SJCRH30 (cell line): ENCODE measurements around the gene MYH14. TPM values are rescaled to one million over a fixed set of nuclear protein-coding genes. Genes with fewer than 3 reads are reported as not detected.
A peak's percentile ranks its signal among the peaks of the same experiment; 100 is the strongest.
"Not testable (repeated sequence)": the region's sequence is repeated elsewhere in the genome, so short reads cannot be mapped to it uniquely, and the experiment has no call there.

Experiments used
- DNase-seq, 2 experiments: peaks; one replicate each; pipeline ENCODE4 v3.0.0-alpha.2; 2015 to 2020
- H3K27ac ChIP-seq: fragments of 250-450 bp; sonication (Bioruptor Pico); 2 replicates; pipeline ENCODE4 v1.5.1; 2020; ENCODE audit warnings: mild to moderate bottlenecking, moderate library complexity
- H3K27me3 ChIP-seq: fragments of 250-450 bp; sonication (Bioruptor Pico); 2 replicates; pipeline ENCODE4 v1.5.1; 2020; ENCODE audit warnings: mild to moderate bottlenecking, moderate library complexity
- H3K36me3 ChIP-seq: fragments of 250-450 bp; sonication (Bioruptor Pico); 2 replicates; pipeline ENCODE4 v1.5.1; 2020; ENCODE audit warnings: mild to moderate bottlenecking, moderate library complexity
- H3K4me1 ChIP-seq: fragments of 250-450 bp; sonication (Bioruptor Pico); 2 replicates; pipeline ENCODE4 v1.5.1; 2020; ENCODE audit warnings: mild to moderate bottlenecking, moderate library complexity
- H3K4me3 ChIP-seq: fragments of 250-450 bp; sonication (Bioruptor Pico); 2 replicates; pipeline ENCODE4 v1.5.1; 2020; ENCODE audit warnings: mild to moderate bottlenecking, moderate library complexity
- H3K9me3 ChIP-seq: fragments of 250-450 bp; sonication (Bioruptor Pico); replicated peaks from 2 replicates; pipeline ENCODE4 v1.5.1; 2020; ENCODE audit warnings: mild to moderate bottlenecking, moderate library complexity
- total RNA-seq: library from RNA; depleted of rRNA; stranded (reverse); fragments of >200 nt; shearing (Covaris generic); gene quantifications from 2 replicates; pipeline ENCODE4 v1.2.3, GENCODE V29; 2014

The MYH14 gene
- total RNA-seq, 1 experiment from 2014 or later, result 25.7 TPM

- H3K4me3 ChIP-seq, result no peak overlapping the region
- H3K4me1 ChIP-seq, result no peaks in the 10 kb centered on the region
- H3K9me3 ChIP-seq, result 0 out of 2 replicates have a peak, but pooled peaks cover 3% of the 10 kb centered on the region
- H3K36me3 ChIP-seq, result peaks cover 34% of the 10 kb centered on the region
- no peak overlapping the region for H3K27ac ChIP-seq
- no peaks in the 10 kb centered on the region for H3K27me3 ChIP-seq
- no peak for DNase-seq
These were observed 21.7 kb downstream of the MYH14 start for GRCh38 chr19:50224986-50225747.

- Histone ChIP-seq H3K27ac (no peak overlapping the region), H3K4me1 (no peaks in the 10 kb centered on the region)
These were observed 23.1 kb downstream of the MYH14 start for GRCh38 chr19:50226536-50226935.

DNA sequence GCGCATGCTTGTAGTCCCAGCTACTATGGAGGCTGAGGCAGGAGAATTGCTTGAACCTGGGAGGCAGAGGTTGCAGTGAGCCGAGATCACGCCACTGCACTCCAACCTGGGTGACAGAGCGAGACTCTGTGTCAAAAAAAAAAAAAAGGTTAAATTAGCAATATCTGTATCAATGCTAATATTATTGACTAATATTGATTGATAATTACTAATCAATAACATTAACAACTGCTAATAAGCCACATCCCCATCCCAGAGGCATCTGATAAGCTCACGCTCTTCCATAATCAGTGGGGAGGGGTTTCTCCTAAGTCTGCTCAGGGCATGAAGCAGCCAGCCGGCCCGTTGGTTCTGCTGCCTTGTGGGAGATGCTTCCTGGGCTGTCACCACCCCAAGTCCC lies 24.7 kb downstream of the MYH14 start:
- H3K9me3 ChIP-seq, DNase-seq, H3K27ac ChIP-seq, H3K4me1 ChIP-seq, H3K27me3 ChIP-seq, H3K4me3 ChIP-seq: not testable (repeated sequence)
- H3K36me3 ChIP-seq, result peaks cover 19% of the 10 kb centered on the region

More at GRCh38 chr19:50226536-50226935, 23.1 kb downstream of the MYH14 start:
- H3K9me3 ChIP-seq, result 0 out of 2 replicates have a peak, but pooled peaks cover 3% of the 10 kb centered on the region
- no peak for DNase-seq
- no peak overlapping the region for H3K4me3 ChIP-seq
- peaks cover 33% of the 10 kb centered on the region for H3K36me3 ChIP-seq
- H3K27me3 ChIP-seq, result no peaks in the 10 kb centered on the region

GRCh38 chr19:50230379-50231351 lies 27.2 kb downstream of the MYH14 start:
- Histone ChIP-seq H3K27ac (no peak overlapping the region), H3K36me3 (no peaks in the 10 kb centered on the region), H3K4me1 (peaks cover 17% of the 10 kb centered on the region; the same call in 1 of the 2 replicates), H3K27me3 (no peaks in the 10 kb centered on the region), H3K4me3 (no peak overlapping the region), H3K9me3 (no peaks in the 10 kb centered on the region)
- DNase-seq, result no peak

- not testable (repeated sequence) for H3K27ac ChIP-seq, H3K36me3 ChIP-seq, H3K9me3 ChIP-seq, H3K4me3 ChIP-seq, H3K27me3 ChIP-seq, DNase-seq
- H3K4me1 ChIP-seq, result peaks cover 17% of the 10 kb centered on the region; the same call in 1 of the 2 replicates
These were observed 28.0 kb downstream of the MYH14 start for GRCh38 chr19:50231417-50231816.

- H3K4me1 ChIP-seq, result peaks cover 17% of the 10 kb centered on the region; the same call in 1 of the 2 replicates
- no peaks in the 10 kb centered on the region for H3K36me3 ChIP-seq
- H3K4me3 ChIP-seq, result no peak overlapping the region
- DNase-seq, result no peak
- no peak overlapping the region for H3K27ac ChIP-seq
- no peaks in the 10 kb centered on the region for H3K9me3 ChIP-seq
- H3K27me3 ChIP-seq, result no peaks in the 10 kb centered on the region
These were observed 28.4 kb downstream of the MYH14 start for GRCh38 chr19:50231821-50232220.

- no peaks in the 10 kb centered on the region for H3K27me3 ChIP-seq
- H3K27ac ChIP-seq, result no peak overlapping the region
- H3K4me3 ChIP-seq, result no peak overlapping the region
- H3K4me1 ChIP-seq, result peaks cover 17% of the 10 kb centered on the region; the same call in 1 of the 2 replicates
- no peaks in the 10 kb centered on the region for H3K9me3 ChIP-seq
- H3K36me3 ChIP-seq, result no peaks in the 10 kb centered on the region
- no peak for DNase-seq
These were observed 29.2 kb downstream of the MYH14 start for GRCh38 chr19:50232600-50232999.

- H3K27ac ChIP-seq, result peak overlapping the region; percentile 85
- peaks cover 17% of the 10 kb centered on the region; the same call in 1 of the 2 replicates for H3K4me1 ChIP-seq
- H3K4me3 ChIP-seq, result no peak overlapping the region
- H3K36me3 ChIP-seq, result no peaks in the 10 kb centered on the region; the same call in 1 of the 2 replicates
- no peak for DNase-seq
- no peaks in the 10 kb centered on the region for H3K9me3 ChIP-seq
- no peaks in the 10 kb centered on the region for H3K27me3 ChIP-seq
These were observed 30.0 kb downstream of the MYH14 start for GRCh38 chr19:50233308-50233910.

GRCh38 chr19:50237493-50237892 lies 34.1 kb downstream of the MYH14 start:
- not testable (repeated sequence) for DNase-seq, H3K36me3 ChIP-seq, H3K27me3 ChIP-seq, H3K4me3 ChIP-seq, H3K27ac ChIP-seq, H3K9me3 ChIP-seq
- peaks cover 39% of the 10 kb centered on the region for H3K4me1 ChIP-seq

DNA sequence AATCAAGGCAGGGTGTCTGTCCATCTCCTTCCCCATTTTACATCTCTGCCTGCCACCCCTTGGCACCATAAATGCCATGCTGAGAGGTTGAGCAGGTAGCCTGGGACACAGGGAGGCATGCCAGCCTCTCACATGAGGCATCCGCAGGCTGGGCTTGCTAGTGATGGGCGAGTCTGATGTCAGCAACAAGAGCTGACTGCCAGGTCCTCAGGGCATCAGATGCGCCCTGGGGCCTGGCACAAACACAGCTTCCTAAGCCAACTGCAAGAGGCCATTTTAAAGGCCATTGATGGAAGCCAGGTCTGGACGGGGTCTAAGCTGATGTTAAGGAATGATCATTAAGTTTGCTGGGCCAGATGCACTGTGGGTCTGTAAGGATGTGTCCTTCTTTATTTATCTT lies 34.6 kb downstream of the MYH14 start:
- Histone ChIP-seq H3K4me3 (no peak overlapping the region), H3K27me3 (no peaks in the 10 kb centered on the region), H3K4me1 (peaks cover 44% of the 10 kb centered on the region), H3K27ac (no peak overlapping the region), H3K9me3 (no peaks in the 10 kb centered on the region; the same call in 1 of the 2 replicates), H3K36me3 (peaks cover 5% of the 10 kb centered on the region)
- DNase-seq, result no peak

GRCh38 chr19:50239921-50240590 lies 36.6 kb downstream of the MYH14 start:
- peak; percentile 85 to 96 for DNase-seq

DNA sequence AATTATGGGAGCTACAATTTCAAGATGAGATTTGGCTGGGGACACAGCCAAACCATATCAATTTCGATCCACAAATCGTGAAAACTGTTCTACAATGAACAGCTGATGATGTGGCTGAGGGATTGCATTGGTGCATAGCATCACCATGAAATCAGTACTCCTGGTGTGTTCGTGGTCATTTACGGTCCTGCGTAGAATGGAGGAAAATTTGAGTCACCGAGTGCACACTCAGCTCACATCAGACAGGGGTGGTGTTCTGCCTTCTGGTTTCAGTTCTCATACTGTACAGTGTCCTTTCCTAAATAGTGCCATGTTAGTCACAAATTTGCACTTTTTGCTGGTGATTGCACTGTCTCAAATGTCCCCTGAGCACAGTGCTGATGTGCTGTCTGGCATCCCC lies 39.2 kb downstream of the MYH14 start:
- no peaks in the 10 kb centered on the region for H3K27me3 ChIP-seq
- peaks cover 7% of the 10 kb centered on the region for H3K36me3 ChIP-seq
- peak overlapping the region; percentile 59 for H3K27ac ChIP-seq
- no peaks in the 10 kb centered on the region; the same call in 1 of the 2 replicates for H3K9me3 ChIP-seq
- peaks cover 28% of the 10 kb centered on the region for H3K4me1 ChIP-seq
- no peak overlapping the region for H3K4me3 ChIP-seq
- DNase-seq, result peak; percentile 48 to 72

More at GRCh38 chr19:50239921-50240590, 36.6 kb downstream of the MYH14 start:
- peaks cover 31% of the 10 kb centered on the region for H3K4me1 ChIP-seq
- no peak overlapping the region for H3K4me3 ChIP-seq
- peaks cover 7% of the 10 kb centered on the region for H3K36me3 ChIP-seq
- H3K9me3 ChIP-seq, result no peaks in the 10 kb centered on the region; the same call in 1 of the 2 replicates
- H3K27me3 ChIP-seq, result no peaks in the 10 kb centered on the region
- peak overlapping the region; percentile 75 for H3K27ac ChIP-seq

- H3K27me3 ChIP-seq, result no peaks in the 10 kb centered on the region
- H3K4me1 ChIP-seq, result peaks cover 26% of the 10 kb centered on the region
- no peak overlapping the region for H3K27ac ChIP-seq
- no peak overlapping the region for H3K4me3 ChIP-seq
- no peak for DNase-seq
- H3K36me3 ChIP-seq, result peaks cover 7% of the 10 kb centered on the region; the same call in 1 of the 2 replicates
- H3K9me3 ChIP-seq, result no peaks in the 10 kb centered on the region; the same call in 1 of the 2 replicates
These were observed 41.3 kb downstream of the MYH14 start for GRCh38 chr19:50244695-50245094.

GRCh38 chr19:50248413-50248812 lies 45.0 kb downstream of the MYH14 start:
- Histone ChIP-seq H3K9me3 (peaks cover 7% of the 10 kb centered on the region; the same call in 1 of the 2 replicates), H3K4me3 (no peak overlapping the region), H3K27ac (no peak overlapping the region), H3K27me3 (no peaks in the 10 kb centered on the region), H3K4me1 (no peaks in the 10 kb centered on the region), H3K36me3 (peaks cover 27% of the 10 kb centered on the region)
- no peak for DNase-seq
